K562 (cell line): ENCODE measurements around the gene TESMIN. TPM values are rescaled to one million over a fixed set of nuclear protein-coding genes. Genes with fewer than 3 reads are reported as not detected.

ENCODE experiments used
- ATAC-seq: fragments of 200-7000 bp; cut with Tn5 transposase; 3 replicates; pipeline ENCODE4 v1.9.1; 2020; ENCODE audit warnings: moderate library complexity
- BruUV-seq: library from RNA; stranded (reverse); fragments of 400-500 nt; replicated peaks from 2 replicates; lab custom pipeline; 2021; lab: Mats Ljungman, UMichigan
- CTCF ChIA-PET: fragments of 300-600 bp; formaldehyde crosslinking; extraction: SDS; loops from one replicate; lab custom pipeline; 2021; ENCODE audit warnings: low intra/inter-chr PET ratio; lab: Yijun Ruan, JAX
- POLR2A ChIA-PET: fragments of 300-600, 350-650 bp; sonication (Branson Sonifier 250); formaldehyde crosslinking; extraction: SDS; loops from one replicate; lab custom pipeline; 2021; ENCODE audit warnings: antibody characterized with exemption, inconsistent platforms; lab: Yijun Ruan, JAX
- DNase-seq, 4 experiments: peaks; one replicate each; pipeline versions ENCODE4 v3.0.0 to v3.0.0-alpha.2; 2011 to 2018; ENCODE audit warnings: low spot score in 3 of 4, mixed read lengths in 3 of 4; ENCODE audit errors: extremely low read depth in 1 of 4
- FAIRE-seq: peaks from 2 replicates; lab custom pipeline; 2011; peaks lifted over from hg19 to GRCh38; lab: Jason Lieb, UNC
- H2AFZ ChIP-seq: 2 replicates; pipeline ENCODE4 v1.6.0; 2011; ENCODE audit warnings: low read depth, low read length, control low read depth, inconsistent platforms
- H3K27ac ChIP-seq: fragments of 200-600 bp; 3 replicates; pipeline ENCODE4 v1.8.0; 2011; ENCODE audit warnings: low read depth, mild to moderate bottlenecking, control low read depth, inconsistent platforms, low read length, moderate library complexity, mixed read lengths; ENCODE audit errors: extremely low read depth
- H3K27me3 ChIP-seq, 2 experiments: fragments of 300-600 bp in 1 of 2; 2 replicates in 1 of 2; 3 replicates in 1 of 2; pipeline versions ENCODE4 v1.6.0 to v1.8.0; 2011; ENCODE audit warnings: inconsistent platforms in 2 of 2, low read length in 2 of 2, mild to moderate bottlenecking in 1 of 2, mixed read lengths in 1 of 2, moderate library complexity in 1 of 2; ENCODE audit not compliant: control insufficient read depth in 2 of 2, insufficient read depth in 2 of 2
- H3K36me3 ChIP-seq: fragments of 300-600 bp; 3 replicates; pipeline ENCODE4 v1.8.0; 2011; ENCODE audit warnings: mild to moderate bottlenecking, low read length, inconsistent platforms; ENCODE audit not compliant: control insufficient read depth, insufficient read depth
- H3K4me1 ChIP-seq, 2 experiments: fragments of 200-600 bp in 1 of 2; replicated peaks in 1 of 2; 2 replicates in 1 of 2; 3 replicates in 1 of 2; pipeline versions ENCODE4 v1.5.1 to v1.8.0; 2011; ENCODE audit warnings: inconsistent platforms in 2 of 2, low read length in 2 of 2, mild to moderate bottlenecking in 1 of 2, mixed read lengths in 1 of 2, moderate library complexity in 1 of 2; ENCODE audit not compliant: control insufficient read depth in 2 of 2, insufficient read depth in 2 of 2
- H3K4me2 ChIP-seq: 2 replicates; pipeline ENCODE4 v1.6.1; 2011; ENCODE audit warnings: low read length, control low read depth, inconsistent platforms, mixed read lengths; ENCODE audit not compliant: insufficient read depth
- H3K4me3 ChIP-seq: fragments of 200-600 bp; sonication (generic), shearing (Covaris generic); 2 replicates; pipeline ENCODE4 v1.5.1; 2016; ENCODE audit warnings: control low read depth, inconsistent platforms
- H3K79me2 ChIP-seq: fragments of 200-600 bp; 3 replicates; pipeline ENCODE4 v1.8.0; 2011; ENCODE audit warnings: low read length, inconsistent platforms; ENCODE audit not compliant: control insufficient read depth, insufficient read depth
- H3K9ac ChIP-seq, 2 experiments: 2 replicates each; pipeline versions ENCODE4 v1.6.0 to v1.6.1; 2011; ENCODE audit warnings: low read depth in 2 of 2, low read length in 2 of 2, control low read depth in 1 of 2, inconsistent platforms in 1 of 2, mild to moderate bottlenecking in 1 of 2, mixed read lengths in 1 of 2; ENCODE audit not compliant: insufficient read depth in 1 of 2
- H3K9me1 ChIP-seq: one replicate; pipeline ENCODE4 v1.6.0; 2011; ENCODE audit warnings: inconsistent platforms, mild to moderate bottlenecking, low read length, moderate library complexity; ENCODE audit not compliant: control insufficient read depth, insufficient read depth
- H3K9me3 ChIP-seq: replicated peaks from 2 replicates; pipeline ENCODE4 v1.5.1; 2011; ENCODE audit warnings: low read depth, low read length, inconsistent platforms; ENCODE audit not compliant: control insufficient read depth, insufficient read depth
- H4K20me1 ChIP-seq: replicated peaks from 2 replicates; pipeline ENCODE4 v1.6.1; 2011; ENCODE audit warnings: low read length, inconsistent platforms, mixed read lengths; ENCODE audit not compliant: control insufficient read depth, insufficient read depth
- BRD4 ChIP-seq: fragments of 200-600 bp; sonication (generic); IDR thresholded peaks from 2 replicates; pipeline ENCODE4 v1.6.1; 2017; ENCODE audit warnings: inconsistent platforms
- BRF1 ChIP-seq: IDR thresholded peaks from 3 replicates; pipeline ENCODE4 v1.6.1; 2011; ENCODE audit warnings: borderline replicate concordance, mild to moderate bottlenecking; ENCODE audit not compliant: insufficient read length; ENCODE audit errors: extremely low read depth
- DPF2 ChIP-seq: fragments of 450-650 bp; IDR thresholded peaks from 2 replicates; pipeline ENCODE4 v1.6.1; 2016
- HMGN3 ChIP-seq: IDR thresholded peaks from 2 replicates; pipeline ENCODE4 v1.6.1; 2011; ENCODE audit warnings: borderline replicate concordance, low read depth, mild to moderate bottlenecking, mixed read lengths, low read length; ENCODE audit not compliant: insufficient read length; ENCODE audit errors: extremely low read depth
- HNRNPH1 ChIP-seq: fragments of 200-400 bp; formaldehyde crosslinking; optimal IDR thresholded peaks from 2 replicates; pipeline ENCODE3; 2017; ENCODE audit warnings: low read depth, mild to moderate bottlenecking, low read length, moderate library complexity
- HNRNPK ChIP-seq: fragments of 200-400 bp; formaldehyde crosslinking; IDR thresholded peaks from one replicate; pipeline ENCODE4 v1.6.1; 2018; ENCODE audit warnings: mild to moderate bottlenecking, low read depth, low read length; ENCODE audit not compliant: poor library complexity, severe bottlenecking
- KHSRP ChIP-seq: fragments of 450-650 bp; IDR thresholded peaks from 2 replicates; pipeline ENCODE4 v1.6.1; 2017
- MIER1 ChIP-seq: fragments of 450-650 bp; IDR thresholded peaks from 2 replicates; pipeline ENCODE4 v1.6.1; 2016; ENCODE audit warnings: antibody characterized with exemption, mild to moderate bottlenecking, low read depth
- RAD21 ChIP-seq, 2 experiments: fragments of 250-450 bp in 1 of 2; fragments of 450-650 bp in 1 of 2; sonication (Bioruptor Pico) in 1 of 2; formaldehyde crosslinking in 1 of 2; IDR thresholded peaks in 1 of 2; conservative IDR thresholded peaks in 1 of 2; 2 replicates each; pipeline versions ENCODE4 v1.4.0 to v1.8.0; 2020 to 2022; ENCODE audit warnings: mild to moderate bottlenecking in 2 of 2, moderate library complexity in 1 of 2
- RBM15 ChIP-seq: fragments of 200-400 bp; formaldehyde crosslinking; IDR thresholded peaks from 2 replicates; pipeline ENCODE4 v1.6.1; 2018; ENCODE audit warnings: mild to moderate bottlenecking, low read length, moderate library complexity; ENCODE audit not compliant: insufficient read depth
- SMARCC2 ChIP-seq: fragments of 450-650 bp; IDR thresholded peaks from 2 replicates; pipeline ENCODE4 v1.6.1; 2017; ENCODE audit warnings: antibody characterized with exemption, moderate library complexity, mild to moderate bottlenecking, low read depth
- SRSF7 ChIP-seq: fragments of 200-400 bp; formaldehyde crosslinking; optimal IDR thresholded peaks from 2 replicates; pipeline ENCODE3; 2017; ENCODE audit warnings: mild to moderate bottlenecking, low read depth, low read length
- U2AF1 ChIP-seq: fragments of 200-400 bp; formaldehyde crosslinking; optimal IDR thresholded peaks from 2 replicates; pipeline ENCODE3; 2017; ENCODE audit warnings: mild to moderate bottlenecking, low read depth, low read length, moderate library complexity
- UBTF ChIP-seq, 2 experiments: IDR thresholded peaks; 2 replicates each; pipeline ENCODE4 v1.6.1; 2012; ENCODE audit warnings: improper control_type of control experiment in 2 of 2, low read depth in 2 of 2, low read length in 2 of 2, borderline replicate concordance in 1 of 2
- ZSCAN29 ChIP-seq: fragments of 450-650 bp; IDR thresholded peaks from 2 replicates; pipeline ENCODE4 v1.6.1; 2017
- ZZZ3 ChIP-seq: fragments of 450-650 bp; IDR thresholded peaks from 2 replicates; pipeline ENCODE4 v1.6.1; 2016; ENCODE audit warnings: antibody characterized with exemption, mild to moderate bottlenecking, moderate library complexity
- WGBS: fragments of 100-300 bp; shearing (Covaris generic); methylation state at CpG from one replicate; pipeline ENCODE4 v1.1.6; 2016; ENCODE audit warnings: low coverage, mixed read lengths; ENCODE audit not compliant: insufficient coverage; ENCODE audit errors: missing lambda C conversion rate; 5-methylcytosine and 5-hydroxymethylcytosine counted together
- in situ Hi-C: fragments of 300-500 bp; cut with MboI; formaldehyde crosslinking; loops from 4 replicates; pipeline ENCODE4 v1.15.0; 2018; ENCODE audit warnings: inconsistent platforms, mixed read lengths
- intact Hi-C: fragments of 100-400 bp; cut with micrococcal nuclease; formaldehyde crosslinking; loops from 2 replicates; pipeline ENCODE4 v1.14.2; 2022
- polyA plus RNA-seq, 8 experiments: library from polyadenylated mRNA; depleted of rRNA in 4 of 8; stranded (reverse) in 5 of 8; unstranded in 3 of 8; fragments of >200 nt; fragmentation: Nextera tagmentation in 2 of 8; fragmentation: Illumina TruSeq in 1 of 8; extraction: Ambion mirVana in 2 of 8; extraction: Trizol in 1 of 8; gene quantifications; 2 replicates each; pipeline versions ENCODE4 v1.2.1 to v1.2.3, GENCODE V29; 2011 to 2014; ENCODE audit warnings: inconsistent platforms in 1 of 8, missing spikeins in 1 of 8
- total RNA-seq, 7 experiments: library from RNA; depleted of rRNA in 6 of 7; stranded (reverse); fragments of >200 nt in 6 of 7; fragmentation: Illumina TruSeq in 2 of 7; extraction: Trizol in 2 of 7; gene quantifications; 2 replicates each; pipeline versions ENCODE4 v1.2.1 to v1.2.3, GENCODE V29; 2011 to 2021; ENCODE audit warnings: low replicate concordance in 1 of 7
- TF ChIP-seq, protein P1 (sequence below): fragments of 450-650 bp; formaldehyde crosslinking; IDR thresholded peaks from 2 replicates; pipeline ENCODE4 v1.4.0; 2020; ENCODE audit warnings: mild to moderate bottlenecking
- TF ChIP-seq, protein P2 (sequence below): fragments of 450-650 bp; IDR thresholded peaks from 2 replicates; pipeline ENCODE4 v1.6.1; 2018; ENCODE audit warnings: mild to moderate bottlenecking, low read depth; ENCODE audit not compliant: partially characterized antibody

TESMIN gene
- total and polyA plus RNA-seq, 9 of the 15 experiments (the other 6 are each of a cell fraction or from before 2014, with no cell fraction given): 8.9 to 50.5 (median 15.0) TPM

DNA sequence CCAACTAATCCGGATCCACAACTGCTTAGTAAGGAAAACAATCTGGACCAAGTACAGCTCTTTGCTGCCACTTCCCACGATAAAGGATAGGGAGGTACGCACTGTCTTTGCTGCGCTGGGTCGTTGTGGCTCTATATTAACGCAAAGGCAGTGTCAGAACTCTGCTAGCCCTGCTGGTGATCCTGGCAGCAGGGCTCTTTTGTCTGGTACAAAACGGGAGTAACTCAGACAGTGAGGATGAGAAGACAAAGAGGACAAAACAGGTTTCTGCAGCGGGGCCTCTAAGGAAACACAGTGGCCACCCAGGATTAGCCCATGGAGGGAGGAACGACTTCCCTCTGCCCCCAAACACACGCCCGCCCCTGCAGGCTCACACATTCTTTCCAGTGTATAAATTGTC, 40.9 kb downstream of the TESMIN start:
- in situ Hi-C loops: no loop called here
- no peak overlapping the region for H3K4me3 ChIP-seq
- no peak overlapping the region for H3K9ac ChIP-seq
- FAIRE-seq (no peak), DNase-seq (no peak), ATAC-seq (no peak)
- H3K4me1 ChIP-seq: peaks cover 0 to 10% of the 10 kb centered on the region in 2 experiments; a peak in 1 of 5 replicates
- H3K27ac ChIP-seq: no peak overlapping the region
- H3K4me2 ChIP-seq: no peak overlapping the region
- H3K36me3 ChIP-seq: no peaks in the 10 kb centered on the region
- no TSS peak for BruUV-seq
- intact Hi-C loops: no loop called here
- H3K27me3 ChIP-seq: peaks cover 17 to 81% of the 10 kb centered on the region in 2 experiments
- no peaks in the 10 kb centered on the region for H3K9me1 ChIP-seq
- WGBS: 11% methylated on average over 11 of the region's 11 CpGs
- no peaks in the 10 kb centered on the region for H4K20me1 ChIP-seq
- H3K79me2 ChIP-seq: no peaks in the 10 kb centered on the region
- no peaks in the 10 kb centered on the region for H3K9me3 ChIP-seq
- POLR2A ChIA-PET: interaction anchor here (0.5 kb wide), 1 partner anchor 448 kb away, joined by 3 read pairs; no protein-coding TSS in a partner anchor
- no peak overlapping the region for H2AFZ ChIP-seq
- CTCF ChIA-PET: no interaction called here
- TF ChIP-seq, protein P1, sequence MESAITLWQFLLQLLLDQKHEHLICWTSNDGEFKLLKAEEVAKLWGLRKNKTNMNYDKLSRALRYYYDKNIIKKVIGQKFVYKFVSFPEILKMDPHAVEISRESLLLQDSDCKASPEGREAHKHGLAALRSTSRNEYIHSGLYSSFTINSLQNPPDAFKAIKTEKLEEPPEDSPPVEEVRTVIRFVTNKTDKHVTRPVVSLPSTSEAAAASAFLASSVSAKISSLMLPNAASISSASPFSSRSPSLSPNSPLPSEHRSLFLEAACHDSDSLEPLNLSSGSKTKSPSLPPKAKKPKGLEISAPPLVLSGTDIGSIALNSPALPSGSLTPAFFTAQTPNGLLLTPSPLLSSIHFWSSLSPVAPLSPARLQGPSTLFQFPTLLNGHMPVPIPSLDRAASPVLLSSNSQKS (CRISPR knock-in tag): no peak
- TF ChIP-seq KHSRP: no peak
- TF ChIP-seq SMARCC2: no peak
- no peak for TF ChIP-seq RBM15
- no peak for TF ChIP-seq BRF1
- no peak for TF ChIP-seq HNRNPK
- no peak for TF ChIP-seq SRSF7
- TF ChIP-seq DPF2: no peak
- TF ChIP-seq RAD21 (CRISPR knock-in tag; conservative IDR thresholded peaks at IDR 0.05 in 1 of 2, IDR thresholded peaks at IDR 0.05 in 1 of 2): no peak
- TF ChIP-seq, protein P2, sequence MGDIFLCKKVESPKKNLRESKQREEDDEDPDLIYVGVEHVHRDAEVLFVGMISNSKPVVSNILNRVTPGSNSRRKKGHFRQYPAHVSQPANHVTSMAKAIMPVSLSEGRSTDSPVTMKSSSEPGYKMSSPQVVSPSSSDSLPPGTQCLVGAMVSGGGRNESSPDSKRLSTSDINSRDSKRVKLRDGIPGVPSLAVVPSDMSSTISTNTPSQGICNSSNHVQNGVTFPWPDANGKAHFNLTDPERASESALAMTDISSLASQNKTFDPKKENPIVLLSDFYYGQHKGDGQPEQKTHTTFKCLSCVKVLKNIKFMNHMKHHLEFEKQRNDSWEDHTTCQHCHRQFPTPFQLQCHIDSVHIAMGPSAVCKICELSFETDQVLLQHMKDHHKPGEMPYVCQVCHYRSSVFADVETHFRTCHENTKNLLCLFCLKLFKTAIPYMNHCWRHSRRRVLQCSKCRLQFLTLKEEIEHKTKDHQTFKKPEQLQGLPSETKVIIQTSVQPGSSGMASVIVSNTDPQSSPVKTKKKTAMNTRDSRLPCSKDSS: no peak
- TF ChIP-seq MIER1: no peak
- TF ChIP-seq ZSCAN29: no peak
- TF ChIP-seq HMGN3: no peak
- no peak for TF ChIP-seq U2AF1
- TF ChIP-seq BRD4: no peak
- no peak for TF ChIP-seq HNRNPH1
- no peak for TF ChIP-seq UBTF (IDR thresholded peaks at IDR 0.05; ENCODE audit: borderline replicate concordance in 1 of 2, low read depth in 2 of 2, low read length in 2 of 2)
- no peak for TF ChIP-seq ZZZ3
